Activated naive CD4-positive, alpha-beta T cell treated with anti-CD3 and anti-CD28 coated beads, Interleukin-2, amount 50 U/mL, for 72 hours (primary cell): ENCODE data around the gene LCN1. TPM values are rescaled to one million over a fixed set of nuclear protein-coding genes. Genes with fewer than 3 reads are reported as not detected.

Experiments
- ATAC-seq, 2 donors: fragments of 150-1000 bp; cut with Tn5 transposase; 2 replicates each; pipeline ENCODE4 v1.10.0; 2021; ENCODE audit warnings: mild to moderate bottlenecking in 2 of 2, moderate library complexity in 2 of 2
- DNase-seq, 2 donors: peaks; one replicate each; pipeline ENCODE4 v3.0.0; 2021 to 2022; ENCODE audit warnings: low spot score in 2 of 2
- H3K27ac Mint-ChIP-seq, 2 donors: one replicate each; pipeline ENCODE4 v1.8.0; 2022; ENCODE audit warnings: mild to moderate bottlenecking in 2 of 2, mixed read lengths in 2 of 2
- H3K36me3 Mint-ChIP-seq, 2 donors: one replicate each; pipeline ENCODE4 v1.8.0; 2022; ENCODE audit warnings: mixed read lengths in 2 of 2
- H3K9me3 Mint-ChIP-seq, 2 donors: one replicate each; pipeline ENCODE4 v1.8.0; 2022; ENCODE audit warnings: mixed read lengths in 2 of 2
- total RNA-seq, 2 donors: library from RNA; stranded (reverse); gene quantifications; one replicate each; pipeline ENCODE4 v1.2.3, GENCODE V29; 2022

LCN1 gene
- total RNA-seq, 2 donors from 2014 or later = not detected

- DNase-seq (no peak), ATAC-seq (no peak)
- Mint-ChIP-seq H3K27ac (no peak overlapping the region), H3K36me3 (no peaks in the 10 kb centered on the region), H3K9me3 (no peaks in the 10 kb centered on the region)
Observed at GRCh38 chr9:135565141-135565628, 43.9 kb downstream of the LCN1 start.

DNA sequence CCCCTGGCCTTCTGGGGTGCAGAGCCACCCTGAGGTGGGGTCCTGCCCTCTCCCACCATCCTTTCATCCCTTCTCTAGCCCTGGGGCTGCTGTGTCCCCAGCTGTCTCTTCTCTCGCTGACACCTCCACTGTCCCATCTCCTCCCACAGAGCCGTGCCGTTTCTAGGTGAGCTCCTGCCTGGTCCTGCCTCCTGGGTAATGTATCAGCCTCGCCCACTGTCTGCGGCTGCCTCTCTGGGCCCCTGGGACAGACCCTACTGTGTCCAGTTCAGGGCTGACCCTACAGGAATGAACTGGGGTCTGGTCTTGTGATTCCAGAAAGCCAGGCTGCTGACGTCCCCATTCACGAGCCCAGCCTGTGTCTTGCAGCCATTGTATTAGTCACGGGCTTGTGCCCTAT, 44.4 kb downstream of the LCN1 start:
- H3K27ac Mint-ChIP-seq = no peak overlapping the region
- H3K36me3 Mint-ChIP-seq = no peaks in the 10 kb centered on the region
- no peak for ATAC-seq
- H3K9me3 Mint-ChIP-seq = no peaks in the 10 kb centered on the region
- no peak for DNase-seq

- no peaks in the 10 kb centered on the region for H3K9me3 Mint-ChIP-seq
- no peaks in the 10 kb centered on the region for H3K36me3 Mint-ChIP-seq
- no peak for DNase-seq
- H3K27ac Mint-ChIP-seq = peak overlapping the region in 1 of 2 donors; percentile 30
- no peak for ATAC-seq
Observed at GRCh38 chr9:135566552-135566951, 45.3 kb downstream of the LCN1 start.

DNA sequence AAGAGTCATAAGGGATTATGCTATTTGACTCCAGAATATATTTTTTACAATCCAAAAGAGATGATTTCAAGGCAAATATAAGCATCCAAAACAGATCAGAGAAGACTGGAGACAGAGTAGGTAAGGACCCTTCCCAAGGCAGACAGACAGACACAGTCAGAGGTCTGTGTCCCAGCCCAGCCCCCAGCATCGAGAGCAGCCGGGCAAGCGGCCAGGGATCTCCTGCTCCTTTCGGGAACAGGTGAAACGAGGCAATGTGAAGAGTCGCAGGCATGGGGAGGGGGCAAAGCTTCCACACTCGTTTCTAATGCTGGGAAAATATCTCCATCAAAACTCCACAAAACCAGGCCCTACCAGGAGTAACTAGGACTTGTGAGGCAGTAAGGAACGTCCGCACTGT, 46.1 kb downstream of the LCN1 start:
- no peaks in the 10 kb centered on the region for H3K9me3 Mint-ChIP-seq
- H3K36me3 Mint-ChIP-seq = no peaks in the 10 kb centered on the region

GRCh38 chr9:135568026-135568425, 46.8 kb downstream of the LCN1 start:
- DNase-seq = peak in 1 of 2 donors; percentile 4

More for the DNA sequence above, 46.1 kb downstream of the LCN1 start:
- H3K27ac Mint-ChIP-seq = no peak overlapping the region
- ATAC-seq (no peak), DNase-seq (no peak)

GRCh38 chr9:135570456-135570855, 49.2 kb downstream of the LCN1 start:
- DNase-seq (no peak), ATAC-seq (no peak)
- Mint-ChIP-seq H3K36me3 (no peaks in the 10 kb centered on the region), H3K27ac (no peak overlapping the region), H3K9me3 (no peaks in the 10 kb centered on the region)

More at GRCh38 chr9:135568026-135568425, 46.8 kb downstream of the LCN1 start:
- no peak for ATAC-seq
- H3K9me3 Mint-ChIP-seq = no peaks in the 10 kb centered on the region
- no peak overlapping the region for H3K27ac Mint-ChIP-seq
- H3K36me3 Mint-ChIP-seq = no peaks in the 10 kb centered on the region

GRCh38 chr9:135572233-135572632, 51.0 kb downstream of the LCN1 start:
- H3K27ac Mint-ChIP-seq = no peak overlapping the region
- no peaks in the 10 kb centered on the region for H3K36me3 Mint-ChIP-seq
- ATAC-seq (no peak), DNase-seq (no peak)
- no peaks in the 10 kb centered on the region for H3K9me3 Mint-ChIP-seq

DNA sequence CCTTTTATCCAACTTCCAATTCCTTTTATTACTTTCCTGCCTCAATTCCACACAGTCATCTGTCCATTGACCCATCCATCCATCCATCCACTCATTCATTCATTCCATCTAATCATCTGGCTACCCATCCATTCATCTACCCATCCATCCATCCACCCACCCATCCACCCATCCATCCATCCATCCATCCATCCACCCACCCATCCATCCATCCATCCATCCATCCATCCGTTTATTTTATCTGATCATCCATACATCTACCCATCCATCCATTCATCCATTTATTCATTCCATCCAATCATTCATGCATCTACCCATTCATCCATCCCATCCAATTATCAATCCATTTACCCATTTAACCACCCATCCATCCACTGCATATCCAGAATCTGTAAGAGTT, 51.9 kb downstream of the LCN1 start:
- Mint-ChIP-seq H3K27ac (no peak overlapping the region), H3K36me3 (no peaks in the 10 kb centered on the region), H3K9me3 (no peaks in the 10 kb centered on the region)
- ATAC-seq (no peak), DNase-seq (no peak)

DNA sequence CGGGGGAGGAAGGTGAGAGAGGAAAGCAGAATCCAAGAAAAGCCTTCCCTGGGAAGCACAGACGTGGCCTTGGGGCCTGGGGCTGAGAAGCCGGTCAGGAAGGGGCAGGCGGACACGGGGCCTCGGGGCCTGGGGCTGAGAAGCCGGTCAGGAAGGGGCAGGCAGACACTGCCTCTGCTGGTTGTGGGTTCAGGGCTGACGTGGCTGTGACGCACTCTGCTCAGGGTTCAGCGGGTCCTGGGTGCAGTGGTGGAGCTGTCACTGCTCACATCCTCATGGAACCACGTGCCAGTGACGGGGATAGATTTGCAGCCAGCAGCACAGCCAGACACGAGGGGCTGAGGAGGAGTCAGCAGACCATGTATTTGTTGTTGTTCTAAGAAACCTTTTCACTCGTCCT, 53.1 kb downstream of the LCN1 start:
- Mint-ChIP-seq H3K36me3 (no peaks in the 10 kb centered on the region), H3K27ac (no peak overlapping the region), H3K9me3 (no peaks in the 10 kb centered on the region)
- DNase-seq (no peak), ATAC-seq (no peak)

- no peak for ATAC-seq
- no peaks in the 10 kb centered on the region for H3K36me3 Mint-ChIP-seq
- no peaks in the 10 kb centered on the region for H3K9me3 Mint-ChIP-seq
- no peak for DNase-seq
- H3K27ac Mint-ChIP-seq = no peak overlapping the region
Observed at GRCh38 chr9:135574943-135575342, 53.7 kb downstream of the LCN1 start.

Other genes starting within 250 kb of the LCN1 start
- gene PPP1R26, start 41.7 kb upstream of the LCN1 start, total RNA-seq = under 1 TPM; 0.14 to 0.54 TPM
- gene MRPS2, start 20.8 kb upstream of the LCN1 start, total RNA-seq = 10 to 100 TPM; 16.4 to 53.7 TPM
- not detected for gene OBP2A, start 24.7 kb downstream of the LCN1 start, total RNA-seq
- gene PAEP, start 40.3 kb downstream of the LCN1 start, total RNA-seq = not detected
- gene GLT6D1, start 118.1 kb downstream of the LCN1 start, total RNA-seq = not detected
- gene LCN9, start 141.9 kb downstream of the LCN1 start, total RNA-seq = not detected
- not detected for gene SOHLH1, start 178.0 kb downstream of the LCN1 start, total RNA-seq
- not detected for gene KCNT1, start 180.7 kb downstream of the LCN1 start, total RNA-seq